ENCODE measurements around the gene NFKBIA. TPM values are rescaled to one million over a fixed set of nuclear protein-coding genes. Genes with fewer than 3 reads are reported as not detected.
"Not testable (repeated sequence)": the region's sequence is repeated elsewhere in the genome, so short reads cannot be mapped to it uniquely, and the experiment has no call there.

NFKBIA gene
- total and polyA plus RNA-seq, 7 donors: 95.5 to 340 (median 258) TPM

GRCh38 chr14:35378425-35379233 is 25.9 kb downstream of the NFKBIA start:
- H3K27me3 ChIP-seq: no peaks in the 10 kb centered on the region
- H3K4me3 ChIP-seq: no peak overlapping the region
- TF ChIP-seq CTCF (IDR thresholded peaks at IDR 0.05) (no peak), POLR2A (IDR thresholded peaks at IDR 0.05) (no peak), EP300 (IDR thresholded peaks at IDR 0.05) (no peak), POLR2AphosphoS5 (IDR thresholded peaks at IDR 0.05) (no peak)
- DNase-seq: no peak
- intact Hi-C loops (cut with DNase I): no loop called here
- WGBS, 2 donors: 36 to 71% methylated on average over 9 of the region's 9 CpGs
- H3K36me3 ChIP-seq: no peaks in the 10 kb centered on the region
- peak overlapping the region in 2 of 4 donors; percentile 18 to 59 for H3K27ac ChIP-seq
- H3K9me3 ChIP-seq: no peaks in the 10 kb centered on the region
- peaks cover 0 to 16% (median 15%) of the 10 kb centered on the region in 4 donors for H3K4me1 ChIP-seq

GRCh38 chr14:35375558-35376025 is 29.0 kb downstream of the NFKBIA start:
- TF ChIP-seq POLR2A (IDR thresholded peaks at IDR 0.05) (no peak), CTCF (IDR thresholded peaks at IDR 0.05) (no peak), EP300 (IDR thresholded peaks at IDR 0.05) (no peak), POLR2AphosphoS5 (IDR thresholded peaks at IDR 0.05) (no peak)
- DNase-seq: no peak
- H3K36me3 ChIP-seq: no peaks in the 10 kb centered on the region
- peaks cover 0 to 3% (median 0%) of the 10 kb centered on the region in 4 donors for H3K9me3 ChIP-seq
- 87 to 90% methylated on average over 7 of the region's 7 CpGs for WGBS, 2 donors
- no peak overlapping the region for H3K27ac ChIP-seq
- no peaks in the 10 kb centered on the region for H3K27me3 ChIP-seq
- H3K4me3 ChIP-seq: no peak overlapping the region
- H3K4me1 ChIP-seq: peaks cover 0 to 9% (median 8%) of the 10 kb centered on the region in 4 donors
- intact Hi-C loops (cut with DNase I): no loop called here

GRCh38 chr14:35374263-35374712 is 30.3 kb downstream of the NFKBIA start:
- 62 to 69% methylated on average over 7 of the region's 7 CpGs for WGBS, 2 donors
- Histone ChIP-seq H3K4me3 (no peak overlapping the region), H3K27ac (peak overlapping the region in 2 of 4 donors; percentile 17 to 43), H3K4me1 (peaks cover 0 to 9% (median 8%) of the 10 kb centered on the region in 4 donors), H3K36me3 (no peaks in the 10 kb centered on the region), H3K27me3 (no peaks in the 10 kb centered on the region), H3K9me3 (peaks cover 0 to 3% (median 0%) of the 10 kb centered on the region in 4 donors)
- intact Hi-C loops (cut with DNase I): no loop called here
- DNase-seq: peak; percentile 83
- TF ChIP-seq EP300 (IDR thresholded peaks at IDR 0.05) (peak in 1 of 4 donors; percentile 52), POLR2AphosphoS5 (IDR thresholded peaks at IDR 0.05) (peak; percentile 33 to 71 (median 48)), CTCF (IDR thresholded peaks at IDR 0.05) (no peak)

GRCh38 chr14:35373208-35373607 is 31.3 kb downstream of the NFKBIA start:
- 92 to 94% methylated on average over 11 of the region's 11 CpGs for WGBS, 2 donors
- H3K27ac ChIP-seq; intact Hi-C loops (cut with DNase I); DNase-seq; H3K4me3 ChIP-seq; H3K27me3 ChIP-seq; H3K9me3 ChIP-seq; H3K36me3 ChIP-seq: not testable (repeated sequence)
- peaks cover 0 to 18% (median 16%) of the 10 kb centered on the region in 4 donors for H3K4me1 ChIP-seq

GRCh38 chr14:35370969-35371368 is 33.6 kb downstream of the NFKBIA start:
- Histone ChIP-seq H3K9me3 (peaks cover 0 to 3% (median 0%) of the 10 kb centered on the region in 4 donors), H3K27me3 (no peaks in the 10 kb centered on the region), H3K4me3 (no peak overlapping the region), H3K4me1 (peaks cover 0 to 36% (median 32%) of the 10 kb centered on the region in 4 donors), H3K27ac (no peak overlapping the region), H3K36me3 (no peaks in the 10 kb centered on the region)
- TF ChIP-seq EP300 (IDR thresholded peaks at IDR 0.05) (no peak), POLR2A (IDR thresholded peaks at IDR 0.05) (no peak), CTCF (IDR thresholded peaks at IDR 0.05) (no peak)
- DNase-seq: no peak
- intact Hi-C loops (cut with DNase I): no loop called here
- WGBS, 2 donors: 77 to 89% methylated on average over 5 of the region's 5 CpGs

All from sigmoid colon (tissue), 7 donors.